HUES48 (cell line): Measurements from ENCODE around the gene DNAL4.

Experiments used
- H3K27ac ChIP-seq: one replicate; pipeline ENCODE4 v1.7.0; 2013; ENCODE audit warnings: low read depth, low read length, inconsistent platforms
- H3K27me3 ChIP-seq: 2 replicates; pipeline ENCODE4 v1.6.1; 2013; ENCODE audit warnings: mild to moderate bottlenecking, low read length; ENCODE audit not compliant: control insufficient read depth, insufficient read depth
- H3K36me3 ChIP-seq: 2 replicates; pipeline ENCODE4 v1.6.1; 2013; ENCODE audit warnings: low read length; ENCODE audit not compliant: control insufficient read depth, insufficient read depth
- H3K4me1 ChIP-seq: 2 replicates; pipeline ENCODE4 v1.6.1; 2013; ENCODE audit warnings: mild to moderate bottlenecking, low read length; ENCODE audit not compliant: control insufficient read depth, insufficient read depth
- H3K4me3 ChIP-seq: 2 replicates; pipeline ENCODE4 v1.5.1; 2013; ENCODE audit warnings: mild to moderate bottlenecking, low read depth, low read length
- H3K9ac ChIP-seq: 2 replicates; pipeline ENCODE4 v1.6.1; 2013; ENCODE audit warnings: mild to moderate bottlenecking, low read depth, low read length, moderate library complexity
- H3K9me3 ChIP-seq: 2 replicates; pipeline ENCODE4 v1.6.1; 2013; ENCODE audit warnings: low read length; ENCODE audit not compliant: control insufficient read depth, insufficient read depth

DNAL4 gene

GRCh38 chr22:38750104-38750503 is 43.8 kb downstream of the DNAL4 start:
- Histone ChIP-seq H3K9me3 (no peaks in the 10 kb centered on the region), H3K36me3 (peaks cover 9% of the 10 kb centered on the region), H3K4me3 (no peak overlapping the region), H3K9ac (no peak overlapping the region), H3K27ac (no peak overlapping the region), H3K27me3 (no peaks in the 10 kb centered on the region), H3K4me1 (peaks cover 10% of the 10 kb centered on the region)

GRCh38 chr22:38748487-38749136 is 45.3 kb downstream of the DNAL4 start:
- H3K36me3 ChIP-seq, result peaks cover 9% of the 10 kb centered on the region
- no peak overlapping the region for H3K4me3 ChIP-seq
- no peak overlapping the region for H3K9ac ChIP-seq
- no peaks in the 10 kb centered on the region for H3K27me3 ChIP-seq
- H3K27ac ChIP-seq, result no peak overlapping the region
- no peaks in the 10 kb centered on the region for H3K9me3 ChIP-seq
- peaks cover under 1% of the 10 kb centered on the region; the same call in 1 of the 2 replicates for H3K4me1 ChIP-seq

GRCh38 chr22:38745676-38746460 is 48.1 kb downstream of the DNAL4 start:
- peaks cover 15% of the 10 kb centered on the region for H3K36me3 ChIP-seq

GRCh38 chr22:38744981-38745380 is 49.0 kb downstream of the DNAL4 start:
- Histone ChIP-seq H3K27me3 (no peaks in the 10 kb centered on the region), H3K9ac (no peak overlapping the region), H3K36me3 (peaks cover 15% of the 10 kb centered on the region), H3K9me3 (no peaks in the 10 kb centered on the region), H3K4me3 (no peak overlapping the region), H3K27ac (no peak overlapping the region), H3K4me1 (no peaks in the 10 kb centered on the region)

More at GRCh38 chr22:38745676-38746460, 48.1 kb downstream of the DNAL4 start:
- H3K4me3 ChIP-seq, result no peak overlapping the region
- no peaks in the 10 kb centered on the region for H3K9me3 ChIP-seq
- H3K27me3 ChIP-seq, result no peaks in the 10 kb centered on the region
- H3K27ac ChIP-seq, result no peak overlapping the region
- no peaks in the 10 kb centered on the region for H3K4me1 ChIP-seq
- no peak overlapping the region for H3K9ac ChIP-seq

- Histone ChIP-seq H3K4me3 (no peak overlapping the region), H3K36me3 (peaks cover 25% of the 10 kb centered on the region), H3K9ac (no peak overlapping the region)
These were observed 51.6 kb downstream of the DNAL4 start for GRCh38 chr22:38742176-38742942.

GRCh38 chr22:38741576-38741975 is 52.4 kb downstream of the DNAL4 start:
- Histone ChIP-seq H3K36me3 (peaks cover 29% of the 10 kb centered on the region), H3K9me3 (no peaks in the 10 kb centered on the region), H3K4me3 (no peak overlapping the region), H3K27me3 (no peaks in the 10 kb centered on the region), H3K9ac (no peak overlapping the region), H3K4me1 (no peaks in the 10 kb centered on the region), H3K27ac (no peak overlapping the region)

More at GRCh38 chr22:38742176-38742942, 51.6 kb downstream of the DNAL4 start:
- Histone ChIP-seq H3K9me3 (no peaks in the 10 kb centered on the region), H3K27ac (no peak overlapping the region), H3K4me1 (no peaks in the 10 kb centered on the region), H3K27me3 (no peaks in the 10 kb centered on the region)

- Histone ChIP-seq H3K27me3 (no peaks in the 10 kb centered on the region), H3K4me3 (no peak overlapping the region), H3K9me3 (no peaks in the 10 kb centered on the region), H3K9ac (no peak overlapping the region), H3K27ac (no peak overlapping the region), H3K36me3 (peaks cover 32% of the 10 kb centered on the region), H3K4me1 (no peaks in the 10 kb centered on the region)
These were observed 52.8 kb downstream of the DNAL4 start for GRCh38 chr22:38741166-38741565.

- H3K4me3 ChIP-seq, result no peak overlapping the region
- H3K36me3 ChIP-seq, result peaks cover 32% of the 10 kb centered on the region
- H3K27me3 ChIP-seq, result no peaks in the 10 kb centered on the region
- no peak overlapping the region for H3K9ac ChIP-seq
- no peaks in the 10 kb centered on the region for H3K4me1 ChIP-seq
- H3K27ac ChIP-seq, result no peak overlapping the region
- no peaks in the 10 kb centered on the region for H3K9me3 ChIP-seq
These were observed 53.2 kb downstream of the DNAL4 start for GRCh38 chr22:38740754-38741153.

- no peaks in the 10 kb centered on the region for H3K27me3 ChIP-seq
- no peak overlapping the region for H3K9ac ChIP-seq
- H3K4me1 ChIP-seq, result no peaks in the 10 kb centered on the region
- H3K9me3 ChIP-seq, result no peaks in the 10 kb centered on the region
- H3K4me3 ChIP-seq, result no peak overlapping the region
- no peak overlapping the region for H3K27ac ChIP-seq
- peaks cover 30% of the 10 kb centered on the region for H3K36me3 ChIP-seq
These were observed 53.7 kb downstream of the DNAL4 start for GRCh38 chr22:38740116-38740723.

GRCh38 chr22:38739300-38740055 is 54.5 kb downstream of the DNAL4 start:
- Histone ChIP-seq H3K36me3 (peaks cover 33% of the 10 kb centered on the region), H3K9ac (no peak overlapping the region), H3K27me3 (no peaks in the 10 kb centered on the region), H3K4me1 (no peaks in the 10 kb centered on the region), H3K27ac (no peak overlapping the region), H3K4me3 (no peak overlapping the region), H3K9me3 (no peaks in the 10 kb centered on the region)
